ENCODE results near the gene BCL11A. TPM values are rescaled to one million over a fixed set of nuclear protein-coding genes. Genes with fewer than 3 reads are reported as not detected.

The BCL11A gene
- total RNA-seq, 2 experiments from 2014 or later: 0.45 to 0.54 TPM

DNA sequence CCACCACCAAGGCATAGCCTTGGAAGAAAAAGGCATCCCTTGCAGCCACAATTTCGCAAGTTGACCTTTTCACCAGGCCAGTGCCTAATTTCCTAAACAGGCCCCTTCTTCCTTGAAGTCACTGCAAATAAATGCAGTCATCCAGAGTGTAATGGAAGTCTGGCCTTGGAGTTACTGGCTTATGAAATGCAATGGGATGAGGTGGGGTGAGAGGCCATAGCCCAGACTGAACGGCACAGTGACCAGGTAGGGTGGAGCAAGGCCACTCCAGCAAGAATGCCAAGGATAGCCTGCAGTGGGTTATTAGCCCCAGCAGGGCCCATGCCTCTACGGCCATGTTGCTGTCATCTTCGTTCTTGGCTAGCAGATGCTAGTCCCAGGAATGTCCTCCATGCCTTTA, 68.4 kb downstream of the BCL11A start:
- no peaks in the 10 kb centered on the region for H3K36me3 Mint-ChIP-seq (ENCODE audit: low read depth)
- ATAC-seq (no peak), DNase-seq (no peak)
- CTCF ChIA-PET: interaction anchor here (1.3 kb wide), 1 partner anchor 65 kb away, joined by 5 read pairs; no protein-coding TSS in a partner anchor
- TF ChIP-seq CTCF (IDR thresholded peaks at IDR 0.05): no peak
- POLR2A ChIA-PET: no interaction called here
- intact Hi-C loops (cut with micrococcal nuclease): no loop called here
- no peak overlapping the region for H3K4me3 Mint-ChIP-seq
- H3K27ac Mint-ChIP-seq: no peak overlapping the region
- peaks cover 5% of the 10 kb centered on the region for H3K27me3 Mint-ChIP-seq
- H3K4me1 Mint-ChIP-seq (ENCODE audit: low read depth): no peaks in the 10 kb centered on the region
- H3K9me3 Mint-ChIP-seq: no peaks in the 10 kb centered on the region

GRCh38 chr2:60484133-60484645, 69.3 kb downstream of the BCL11A start:
- ATAC-seq: no peak
- CTCF ChIA-PET: interaction anchor here (0.7 to 0.8 kb wide), 2 partner anchors 10 to 18 kb away, joined by 3 to 4 read pairs; no protein-coding TSS in a partner anchor
- H3K27ac Mint-ChIP-seq: no peak overlapping the region

GRCh38 chr2:60483401-60483800, 70.1 kb downstream of the BCL11A start:
- H3K4me1 Mint-ChIP-seq (ENCODE audit: low read depth): no peaks in the 10 kb centered on the region
- ATAC-seq: no peak
- ChIA-PET CTCF (interaction anchor here (0.7 to 0.8 kb wide), 2 partner anchors 9 to 18 kb away, joined by 3 to 4 read pairs; no protein-coding TSS in a partner anchor), POLR2A (no interaction called here)
- no peak for DNase-seq
- H3K36me3 Mint-ChIP-seq (ENCODE audit: low read depth): no peaks in the 10 kb centered on the region
- H3K27me3 Mint-ChIP-seq: peaks cover 5% of the 10 kb centered on the region
- intact Hi-C loops (cut with micrococcal nuclease): no loop called here
- H3K9me3 Mint-ChIP-seq: no peaks in the 10 kb centered on the region
- no peak for TF ChIP-seq CTCF (IDR thresholded peaks at IDR 0.05)
- no peak overlapping the region for H3K4me3 Mint-ChIP-seq
- no peak overlapping the region for H3K27ac Mint-ChIP-seq

More at GRCh38 chr2:60484133-60484645, 69.3 kb downstream of the BCL11A start:
- no peak for DNase-seq
- TF ChIP-seq CTCF (IDR thresholded peaks at IDR 0.05): no peak
- intact Hi-C loops (cut with micrococcal nuclease): no loop called here
- POLR2A ChIA-PET: no interaction called here
- no peaks in the 10 kb centered on the region for H3K36me3 Mint-ChIP-seq (ENCODE audit: low read depth)
- no peaks in the 10 kb centered on the region for H3K9me3 Mint-ChIP-seq
- no peaks in the 10 kb centered on the region for H3K4me1 Mint-ChIP-seq (ENCODE audit: low read depth)
- peaks cover 5% of the 10 kb centered on the region for H3K27me3 Mint-ChIP-seq
- no peak overlapping the region for H3K4me3 Mint-ChIP-seq

DNA sequence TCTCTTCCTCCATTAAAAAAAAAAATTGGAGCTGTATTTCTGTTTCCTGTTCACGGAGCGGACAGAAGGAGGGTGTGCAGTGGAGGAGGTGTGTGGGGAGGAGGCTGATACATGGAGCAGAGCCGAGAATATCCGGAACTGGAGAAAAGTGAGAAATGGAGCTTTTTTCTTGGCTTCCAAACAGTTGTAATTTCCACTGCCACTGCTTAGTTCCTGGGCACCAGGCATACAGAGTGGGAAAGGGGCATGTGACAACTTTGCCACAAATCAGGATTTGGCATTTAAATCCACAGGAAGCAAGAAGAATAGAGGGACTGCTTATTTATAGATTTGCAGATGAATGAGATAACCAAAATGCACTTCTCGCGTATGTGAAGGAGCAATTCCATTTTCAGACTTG, 71.2 kb downstream of the BCL11A start:
- peaks cover 5% of the 10 kb centered on the region for H3K27me3 Mint-ChIP-seq
- no peaks in the 10 kb centered on the region for H3K9me3 Mint-ChIP-seq
- H3K27ac Mint-ChIP-seq: no peak overlapping the region
- intact Hi-C loops (cut with micrococcal nuclease): no loop called here
- H3K4me3 Mint-ChIP-seq: no peak overlapping the region
- no peaks in the 10 kb centered on the region for H3K36me3 Mint-ChIP-seq (ENCODE audit: low read depth)
- no peak for TF ChIP-seq CTCF (IDR thresholded peaks at IDR 0.05)
- ChIA-PET POLR2A (no interaction called here), CTCF (interaction anchor here (1.0 kb wide), 1 partner anchor 100 kb away, joined by 3 read pairs; no protein-coding TSS in a partner anchor)
- no peak for DNase-seq
- H3K4me1 Mint-ChIP-seq (ENCODE audit: low read depth): no peaks in the 10 kb centered on the region
- no peak for ATAC-seq

DNA sequence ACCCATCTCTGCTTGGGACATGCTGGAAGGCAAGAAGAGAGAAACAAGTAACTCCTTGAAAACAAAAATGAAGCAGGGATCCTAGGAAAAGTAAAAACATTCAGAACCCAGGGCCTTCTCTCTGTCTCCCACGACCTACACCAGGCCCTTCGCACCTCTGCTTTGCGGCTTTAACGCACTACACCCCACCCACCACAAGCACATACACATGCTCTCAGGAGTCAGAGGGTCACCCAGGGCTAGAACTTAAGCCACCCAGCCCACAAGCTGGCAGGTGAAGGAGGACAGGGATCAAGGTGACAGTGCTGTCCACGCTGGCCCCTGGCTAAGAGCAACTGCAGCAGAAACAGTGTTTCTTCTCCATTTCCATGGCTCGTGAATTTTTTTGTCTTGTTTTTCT, 72.2 kb downstream of the BCL11A start:
- H3K4me1 Mint-ChIP-seq (ENCODE audit: low read depth): no peaks in the 10 kb centered on the region
- intact Hi-C loops (cut with micrococcal nuclease): no loop called here
- ChIA-PET CTCF (no interaction called here), POLR2A (no interaction called here)
- no peaks in the 10 kb centered on the region for H3K9me3 Mint-ChIP-seq
- no peak overlapping the region for H3K27ac Mint-ChIP-seq
- H3K27me3 Mint-ChIP-seq: peaks cover 5% of the 10 kb centered on the region
- TF ChIP-seq CTCF (IDR thresholded peaks at IDR 0.05): no peak
- ATAC-seq: no peak
- no peaks in the 10 kb centered on the region for H3K36me3 Mint-ChIP-seq (ENCODE audit: low read depth)
- no peak overlapping the region for H3K4me3 Mint-ChIP-seq
- DNase-seq: no peak
